HepG2 (cell line): ENCODE data around the gene RGS19. TPM values are rescaled to one million over a fixed set of nuclear protein-coding genes. Genes with fewer than 3 reads are reported as not detected.

Source experiments
- ARID5B ChIP-seq: IDR thresholded peaks from 2 replicates; pipeline ENCODE4 v1.4.0; 2020; ENCODE audit warnings: mild to moderate bottlenecking, missing genetic modification reagents
- ARNT2 ChIP-seq: sonication (generic); formaldehyde crosslinking; IDR thresholded peaks from 2 replicates; pipeline ENCODE4 v1.8.0; 2022; ENCODE audit warnings: mild to moderate bottlenecking, low read depth, missing genetic modification reagents, moderate library complexity
- CCDC6 ChIP-seq: sonication (generic); formaldehyde crosslinking; IDR thresholded peaks from 2 replicates; pipeline ENCODE4 v1.8.1; 2022; ENCODE audit warnings: mild to moderate bottlenecking, missing genetic modification reagents, moderate library complexity
- CENPBD1 ChIP-seq: sonication (generic); formaldehyde crosslinking; IDR thresholded peaks from 2 replicates; pipeline ENCODE4 v1.8.0; 2022; ENCODE audit warnings: missing genetic modification reagents, low read depth, mild to moderate bottlenecking, borderline replicate concordance
- CREM ChIP-seq, 2 experiments: sonication (generic) in 1 of 2; formaldehyde crosslinking in 1 of 2; IDR thresholded peaks; 2 replicates each; pipeline versions ENCODE4 v1.4.0 to v1.6.1; 2016 to 2020; ENCODE audit warnings: antibody characterized with exemption in 1 of 2, mild to moderate bottlenecking in 1 of 2, missing genetic modification reagents in 1 of 2
- ETV6 ChIP-seq: sonication (generic); formaldehyde crosslinking; conservative IDR thresholded peaks from 2 replicates; pipeline ENCODE4 v1.4.0; 2020; ENCODE audit warnings: missing genetic modification reagents
- HIVEP1 ChIP-seq: sonication (generic); formaldehyde crosslinking; IDR thresholded peaks from 2 replicates; pipeline ENCODE4 v1.4.0; 2020; ENCODE audit warnings: mild to moderate bottlenecking, missing genetic modification reagents
- HMGXB4 ChIP-seq, 2 experiments: sonication (generic) in 1 of 2; formaldehyde crosslinking in 1 of 2; IDR thresholded peaks; 2 replicates each; pipeline versions ENCODE4 v1.4.0 to v1.6.1; 2018 to 2020; ENCODE audit warnings: missing genetic modification reagents in 2 of 2, borderline replicate concordance in 1 of 2, low read depth in 1 of 2, mild to moderate bottlenecking in 1 of 2, missing biosample characterization in 1 of 2
- KMT2A ChIP-seq: sonication (generic); formaldehyde crosslinking; IDR thresholded peaks from 2 replicates; pipeline ENCODE4 v1.4.0; 2020; ENCODE audit warnings: missing genetic modification reagents
- LRRFIP1 ChIP-seq: sonication (generic); formaldehyde crosslinking; conservative IDR thresholded peaks from 2 replicates; pipeline ENCODE4 v1.4.0; 2020; ENCODE audit warnings: missing genetic modification reagents
- PAX8 ChIP-seq: sonication (generic); formaldehyde crosslinking; IDR thresholded peaks from 2 replicates; pipeline ENCODE4 v1.8.0; 2022; ENCODE audit warnings: mild to moderate bottlenecking, missing genetic modification reagents, borderline replicate concordance
- SIN3A ChIP-seq: IDR thresholded peaks from 2 replicates; pipeline ENCODE4 v1.6.1; 2011; ENCODE audit warnings: low read depth, mild to moderate bottlenecking, control low read depth, low read length, borderline replicate concordance
- SNAPC2 ChIP-seq: sonication (generic); formaldehyde crosslinking; IDR thresholded peaks from 2 replicates; pipeline ENCODE4 v1.8.1; 2022; ENCODE audit warnings: mild to moderate bottlenecking, missing genetic modification reagents
- STAT5B ChIP-seq: sonication (generic); formaldehyde crosslinking; IDR thresholded peaks from 2 replicates; pipeline ENCODE4 v1.4.0; 2020; ENCODE audit warnings: missing genetic modification reagents
- TGIF2 ChIP-seq: IDR thresholded peaks from 2 replicates; pipeline ENCODE4 v1.6.1; 2016; ENCODE audit warnings: control low read depth, missing compliant biosample characterization
- YY1 ChIP-seq: IDR thresholded peaks from 2 replicates; pipeline ENCODE4 v1.6.1; 2011; ENCODE audit warnings: low read length, low read depth, moderate library complexity, mild to moderate bottlenecking; ENCODE audit not compliant: insufficient read depth, insufficient replicate concordance
- ZBTB26 ChIP-seq: IDR thresholded peaks from 2 replicates; pipeline ENCODE4 v1.6.1; 2016; ENCODE audit warnings: missing compliant biosample characterization, missing genetic modification reagents, borderline replicate concordance
- ZKSCAN5 ChIP-seq: sonication (generic); formaldehyde crosslinking; IDR thresholded peaks from 2 replicates; pipeline ENCODE4 v1.5.1; 2020; ENCODE audit warnings: mild to moderate bottlenecking, missing genetic modification reagents
- ZNF772 ChIP-seq: sonication (generic); formaldehyde crosslinking; IDR thresholded peaks from 2 replicates; pipeline ENCODE4 v1.5.0; 2020; ENCODE audit warnings: mild to moderate bottlenecking, missing genetic modification reagents
- polyA plus RNA-seq, 8 experiments: library from polyadenylated mRNA; depleted of rRNA in 3 of 8; stranded (reverse) in 7 of 8; unstranded in 1 of 8; fragments of >200 nt; fragmentation: Illumina TruSeq in 4 of 8; extraction: Trizol in 4 of 8; gene quantifications; 2 replicates each; pipeline versions ENCODE4 v1.2.1 to v1.2.3, GENCODE V29; 2011 to 2016; ENCODE audit warnings: low read depth in 4 of 8, missing spikeins in 1 of 8, mixed read lengths in 1 of 8; ENCODE audit not compliant: insufficient read depth in 1 of 8
- total RNA-seq, 5 experiments: library from RNA; depleted of rRNA; stranded (reverse); fragments of >200 nt; fragmentation: Illumina TruSeq; extraction: Trizol; gene quantifications; 2 replicates each; pipeline ENCODE4 v1.2.3, GENCODE V29; 2016; ENCODE audit warnings: low read depth in 1 of 5

The RGS19 gene
- total and polyA plus RNA-seq, 2 of the 13 experiments (the other 11 are each of a cell fraction or from before 2014, with no cell fraction given), result 10.7 to 11.9 TPM

- TF ChIP-seq ARID5B (no peak), HMGXB4 (CRISPR knock-in tag; IDR thresholded peaks at IDR 0.05; ENCODE audit: borderline replicate concordance in 1 of 2, low read depth in 1 of 2) (peak in 1 of 2 experiments; percentile 54; a peak in 1 of 4 replicates), KMT2A (no peak), HIVEP1 (0 out of 2 replicates have a peak, but pooled peaks have one; percentile 35), ARNT2 (CRISPR knock-in tag) (no peak), SIN3A (no peak), ZKSCAN5 (CRISPR knock-in tag) (no peak), TGIF2 (no peak), CENPBD1 (CRISPR knock-in tag) (no peak), CREM (IDR thresholded peaks at IDR 0.05) (no peak), CREM (CRISPR knock-in tag; IDR thresholded peaks at IDR 0.05) (no peak), ZNF772 (no peak), CCDC6 (no peak), PAX8 (CRISPR knock-in tag) (no peak), ZBTB26 (CRISPR knock-in tag) (0 out of 2 replicates have a peak, but pooled peaks have one; percentile 28), LRRFIP1 (CRISPR knock-in tag) (no peak), STAT5B (CRISPR knock-in tag) (no peak), ETV6 (CRISPR knock-in tag) (no peak), YY1 (peak; percentile 16), SNAPC2 (CRISPR knock-in tag) (no peak)
Measured at GRCh38 chr20:64069614-64070243, 9.6 kb downstream of the RGS19 start (continued).
